IMR-90 (cell line): ENCODE results near the gene CHRNA7. TPM values are rescaled to one million over a fixed set of nuclear protein-coding genes. Genes with fewer than 3 reads are reported as not detected.

ENCODE experiments used
- ATAC-seq: fragments of 200-7000 bp; cut with Tn5 transposase; 2 replicates; pipeline ENCODE4 v1.9.1; 2020; ENCODE audit warnings: low read depth, mild to moderate bottlenecking, moderate library complexity
- BruUV-seq: library from RNA; stranded (reverse); fragments of 400-500 nt; replicated peaks from 2 replicates; lab custom pipeline; 2021; lab: Mats Ljungman, UMichigan
- CTCF ChIA-PET: fragments of 300-600 bp; formaldehyde crosslinking; extraction: SDS; loops from one replicate; lab custom pipeline; 2021; ENCODE audit warnings: antibody characterized with exemption; lab: Yijun Ruan, JAX
- POLR2A ChIA-PET: fragments of 300-600 bp; sonication (Branson Sonifier 250); formaldehyde crosslinking; loops from one replicate; lab custom pipeline; 2022; ENCODE audit warnings: antibody characterized with exemption; ENCODE audit not compliant: unreplicated experiment; lab: Charles Lee
- DNase-seq: peaks from one replicate; pipeline ENCODE4 v3.0.0; 2013
- H2AFZ ChIP-seq: replicated peaks from 2 replicates; pipeline ENCODE3; 2013; ENCODE audit warnings: low read length, mild to moderate bottlenecking; ENCODE audit not compliant: poor library complexity
- H2AK5ac ChIP-seq: 2 replicates; pipeline ENCODE4 v1.6.1; 2013; ENCODE audit warnings: low read depth, low read length, inconsistent platforms
- H2AK9ac ChIP-seq: replicated peaks from 2 replicates; pipeline ENCODE3; 2013; ENCODE audit warnings: mild to moderate bottlenecking, low read depth, low read length, moderate library complexity; ENCODE audit not compliant: poor library complexity
- H2BK120ac ChIP-seq: 2 replicates; pipeline ENCODE4 v1.6.1; 2013; ENCODE audit warnings: low read depth, low read length, inconsistent platforms
- H2BK15ac ChIP-seq: 3 replicates; pipeline ENCODE4 v1.6.1; 2013; ENCODE audit warnings: low read depth, low read length, inconsistent platforms
- H2BK20ac ChIP-seq: 2 replicates; pipeline ENCODE4 v1.6.1; 2013; ENCODE audit warnings: low read depth, mild to moderate bottlenecking, inconsistent platforms, low read length, moderate library complexity
- H2BK5ac ChIP-seq: 2 replicates; pipeline ENCODE4 v1.6.1; 2013; ENCODE audit warnings: mild to moderate bottlenecking, low read depth, low read length, inconsistent platforms; ENCODE audit not compliant: poor library complexity, severe bottlenecking
- H3K14ac ChIP-seq: replicated peaks from 2 replicates; pipeline ENCODE4 v1.6.1; 2013; ENCODE audit warnings: low read depth, low read length, inconsistent platforms
- H3K18ac ChIP-seq: 2 replicates; pipeline ENCODE4 v1.6.1; 2013; ENCODE audit warnings: low read depth, low read length, control low read depth
- H3K23ac ChIP-seq: 2 replicates; pipeline ENCODE4 v1.6.1; 2013; ENCODE audit warnings: low read depth, low read length, inconsistent platforms
- H3K27ac ChIP-seq: 2 replicates; pipeline ENCODE4 v1.5.1; 2013; ENCODE audit warnings: mild to moderate bottlenecking, control low read depth, low read length; ENCODE audit not compliant: insufficient read depth
- H3K27me3 ChIP-seq: 2 replicates; pipeline ENCODE4 v1.6.1; 2013; ENCODE audit warnings: low read length; ENCODE audit not compliant: control insufficient read depth, insufficient read depth
- H3K36me3 ChIP-seq: 2 replicates; pipeline ENCODE4 v1.6.1; 2013; ENCODE audit warnings: low read length, mixed read lengths; ENCODE audit not compliant: control insufficient read depth, insufficient read depth
- H3K4ac ChIP-seq: 2 replicates; pipeline ENCODE4 v1.6.1; 2013; ENCODE audit warnings: low read depth, low read length, inconsistent platforms
- H3K4me1 ChIP-seq: 2 replicates; pipeline ENCODE4 v1.6.1; 2013; ENCODE audit warnings: low read length, mixed read lengths; ENCODE audit not compliant: control insufficient read depth, insufficient read depth
- H3K4me2 ChIP-seq: 2 replicates; pipeline ENCODE4 v1.6.1; 2013; ENCODE audit warnings: low read depth, mild to moderate bottlenecking, control low read depth, low read length, moderate library complexity
- H3K4me3 ChIP-seq: 2 replicates; pipeline ENCODE4 v1.5.1; 2013; ENCODE audit warnings: low read depth, mild to moderate bottlenecking, control low read depth, low read length, moderate library complexity; ENCODE audit not compliant: insufficient read depth
- H3K56ac ChIP-seq: 2 replicates; pipeline ENCODE4 v1.6.1; 2013; ENCODE audit warnings: low read length, inconsistent platforms; ENCODE audit not compliant: insufficient read depth; ENCODE audit errors: extremely low read depth
- H3K79me1 ChIP-seq, 2 experiments: 2 replicates each; pipeline ENCODE4 v1.6.1; 2013; ENCODE audit warnings: low read length in 2 of 2, inconsistent platforms in 1 of 2, low read depth in 1 of 2
- H3K9ac ChIP-seq: 2 replicates; pipeline ENCODE4 v1.6.1; 2013; ENCODE audit warnings: low read depth, low read length, control low read depth
- H3K9me1 ChIP-seq: 2 replicates; pipeline ENCODE4 v1.6.1; 2013; ENCODE audit warnings: low read length, inconsistent platforms; ENCODE audit not compliant: insufficient read depth
- H3K9me3 ChIP-seq: 2 replicates; pipeline ENCODE4 v1.6.1; 2013; ENCODE audit warnings: low read length; ENCODE audit not compliant: control insufficient read depth, insufficient read depth
- H4K20me1 ChIP-seq: 2 replicates; pipeline ENCODE4 v1.6.1; 2013; ENCODE audit warnings: low read length, inconsistent platforms; ENCODE audit not compliant: insufficient read depth
- H4K5ac ChIP-seq: 2 replicates; pipeline ENCODE4 v1.6.1; 2013; ENCODE audit warnings: mild to moderate bottlenecking, low read depth, low read length, control low read depth
- H4K8ac ChIP-seq, 2 experiments: 2 replicates each; pipeline ENCODE4 v1.6.1; 2013; ENCODE audit warnings: low read depth in 2 of 2, low read length in 2 of 2, control low read depth in 1 of 2, inconsistent platforms in 1 of 2
- H4K91ac ChIP-seq: 2 replicates; pipeline ENCODE4 v1.6.1; 2013; ENCODE audit warnings: low read depth, low read length, inconsistent platforms; ENCODE audit not compliant: insufficient read depth
- BHLHE40 ChIP-seq: fragments of 150-350 bp; IDR thresholded peaks from 2 replicates; pipeline ENCODE4 v1.6.1; 2016; ENCODE audit warnings: mild to moderate bottlenecking, low read depth, low read length
- CEBPB ChIP-seq: IDR thresholded peaks from 2 replicates; pipeline ENCODE4 v1.6.1; 2012; ENCODE audit warnings: low read depth, low read length, improper control_type of control experiment
- CHD1 ChIP-seq: IDR thresholded peaks from 2 replicates; pipeline ENCODE4 v1.6.1; 2012; ENCODE audit warnings: low read depth, low read length, improper control_type of control experiment
- MAFK ChIP-seq: IDR thresholded peaks from 2 replicates; pipeline ENCODE4 v1.6.1; 2012; ENCODE audit warnings: low read depth, low read length, improper control_type of control experiment
- NFE2L2 ChIP-seq: fragments of 150-350 bp; IDR thresholded peaks from 2 replicates; pipeline ENCODE4 v1.6.1; 2016; ENCODE audit warnings: low read depth, mild to moderate bottlenecking, low read length
- RFX5 ChIP-seq: IDR thresholded peaks from 2 replicates; pipeline ENCODE4 v1.8.0; 2012; ENCODE audit warnings: low read depth, mild to moderate bottlenecking, low read length, moderate library complexity
- SMC3 ChIP-seq: fragments of 150-350 bp; IDR thresholded peaks from 2 replicates; pipeline ENCODE4 v1.6.1; 2016; ENCODE audit warnings: low read depth, mild to moderate bottlenecking, antibody characterized with exemption, low read length, moderate library complexity
- WGBS, 2 experiments: methylation state at CpG; one replicate each; pipeline versions ENCODE4 v1.1.5 to v1.1.7; 2013; ENCODE audit warnings: missing lambda C conversion rate in 2 of 2; ENCODE audit not compliant: insufficient read length in 1 of 2; ENCODE audit errors: extremely low coverage in 2 of 2; 5-methylcytosine and 5-hydroxymethylcytosine counted together
- dilution Hi-C: fragments of 300-500 bp; cut with HindIII; formaldehyde crosslinking; loops from one replicate; pipeline ENCODE4 v1.14.3; 2018; ENCODE audit warnings: low sequenced_read_pairs; ENCODE audit not compliant: unreplicated experiment
- in situ Hi-C: fragments of 300-500 bp; cut with MboI; formaldehyde crosslinking; loops from 3 replicates; pipeline ENCODE4 v1.14.3; 2019; ENCODE audit warnings: low sequenced_read_pairs, inconsistent platforms, mixed read lengths
- intact Hi-C: fragments of 100-400 bp; cut with micrococcal nuclease; formaldehyde crosslinking; loops from 2 replicates; pipeline ENCODE4 v1.10.0; 2022
- polyA plus RNA-seq, 3 experiments: library from polyadenylated mRNA; depleted of rRNA; stranded (reverse); fragments of >200 nt; gene quantifications; 2 replicates each; pipeline ENCODE4 v1.2.3, GENCODE V29; 2012; ENCODE audit warnings: low replicate concordance in 1 of 3
- total RNA-seq: library from RNA; depleted of rRNA; stranded (reverse); fragments of >200 nt; gene quantifications from 2 replicates; pipeline ENCODE4 v1.2.3, GENCODE V29; 2012

The CHRNA7 gene
- total and polyA plus RNA-seq, 2 of the 4 experiments (the other 2 are of a cell fraction): 0.10 TPM; not detected in 1

DNA sequence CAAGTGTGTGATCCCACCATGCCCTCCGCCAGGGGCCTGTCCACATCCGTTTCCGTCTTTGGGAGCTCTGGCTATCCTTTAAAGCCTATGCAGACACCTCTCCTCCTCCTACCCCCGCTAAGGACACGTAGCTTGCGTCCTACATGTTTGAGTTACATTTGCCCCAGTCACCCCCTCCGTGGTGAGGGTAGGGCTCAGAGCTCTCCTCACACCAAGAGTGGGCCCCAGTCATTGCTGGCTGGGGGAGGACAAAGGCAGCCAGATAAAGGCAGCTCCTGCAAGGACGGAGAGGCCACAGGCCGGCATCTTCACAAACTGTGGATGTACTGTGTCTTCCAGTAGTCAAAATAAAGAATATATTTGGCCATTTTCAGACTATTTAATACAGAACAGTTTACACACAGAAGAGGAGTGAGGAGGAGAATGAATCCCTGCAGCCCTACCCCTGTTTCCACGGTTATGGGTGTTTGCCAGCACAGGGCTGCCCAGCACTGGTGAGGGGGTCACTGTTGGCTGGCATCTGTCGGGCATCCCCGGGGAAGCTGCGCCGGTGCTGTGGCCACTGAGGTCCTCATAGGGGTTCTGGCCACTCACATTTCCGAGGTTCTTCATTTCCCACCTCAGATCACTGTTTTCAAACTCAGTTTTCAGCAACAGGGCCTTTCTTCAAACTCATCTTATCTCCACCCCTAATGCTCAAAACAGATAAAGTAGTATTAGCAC, 118.7 kb downstream of the CHRNA7 start:
- no peaks in the 10 kb centered on the region for H3K9me1 ChIP-seq
- no peak for DNase-seq
- no peak overlapping the region for H2BK5ac ChIP-seq
- ATAC-seq: no peak
- H3K9ac ChIP-seq: no peak overlapping the region
- no TSS peak for BruUV-seq
- no peak overlapping the region for H4K5ac ChIP-seq
- no peak overlapping the region for H2BK120ac ChIP-seq
- no peak overlapping the region for H2AFZ ChIP-seq
- no peak overlapping the region for H3K23ac ChIP-seq
- intact Hi-C loops: no loop called here
- no peaks in the 10 kb centered on the region for H3K27me3 ChIP-seq
- H2AK9ac ChIP-seq: no peak overlapping the region
- no peaks in the 10 kb centered on the region for H3K79me1 ChIP-seq
- no peak overlapping the region for H2AK5ac ChIP-seq
- CTCF ChIA-PET: no interaction called here
- no peak overlapping the region for H3K14ac ChIP-seq
- H3K36me3 ChIP-seq: no peaks in the 10 kb centered on the region
- POLR2A ChIA-PET: no interaction called here
- H3K4ac ChIP-seq: no peak overlapping the region
- no peak overlapping the region for H4K91ac ChIP-seq
- no peak overlapping the region for H3K56ac ChIP-seq
- no peaks in the 10 kb centered on the region for H3K4me1 ChIP-seq
- H3K9me3 ChIP-seq: peaks cover 3% of the 10 kb centered on the region; the same call in 1 of the 2 replicates
- no peak overlapping the region for H3K4me3 ChIP-seq
- H2BK20ac ChIP-seq: no peak overlapping the region
- dilution Hi-C loops: no loop called here
- H3K4me2 ChIP-seq: no peak overlapping the region
- H2BK15ac ChIP-seq: no peak overlapping the region
- in situ Hi-C loops: no loop called here
- H4K8ac ChIP-seq: no peak overlapping the region
- TF ChIP-seq CHD1 (no peak), MAFK (no peak), RFX5 (no peak), CEBPB (no peak), SMC3 (no peak), BHLHE40 (no peak), NFE2L2 (no peak)
- no peak overlapping the region for H3K27ac ChIP-seq
- no peaks in the 10 kb centered on the region for H4K20me1 ChIP-seq
- no peak overlapping the region for H3K18ac ChIP-seq
- WGBS, 2 experiments: 65% methylated on average over 5 of the region's 15 CpGs; no CpG with 5 or more reads in 1 of the 2 experiments
